Thymus (tissue), 11 donors: ENCODE measurements around the gene ASF1A. TPM values are rescaled to one million over a fixed set of nuclear protein-coding genes. Genes with fewer than 3 reads are reported as not detected.

Experiments
- DNase-seq, 9 donors: peaks; one replicate each; pipeline ENCODE4 v3.0.0-alpha.2; 2013; ENCODE audit warnings: low spot score in 9 of 9, low read depth in 6 of 9, missing footprints in 1 of 9
- H3K27ac ChIP-seq, 2 donors: one replicate each; pipeline ENCODE4 v1.5.1; 2013; ENCODE audit warnings: control low read depth in 1 of 2, low read depth in 1 of 2, low read length in 1 of 2, mild to moderate bottlenecking in 1 of 2, moderate library complexity in 1 of 2
- H3K27me3 ChIP-seq, 2 donors: one replicate each; pipeline ENCODE4 v1.5.1; 2013; ENCODE audit warnings: low read length in 1 of 2; ENCODE audit not compliant: control insufficient read depth in 2 of 2, insufficient read depth in 1 of 2
- H3K36me3 ChIP-seq, 2 donors: one replicate each; pipeline ENCODE4 v1.5.1; 2013; ENCODE audit warnings: low read length in 1 of 2, mild to moderate bottlenecking in 1 of 2, moderate library complexity in 1 of 2; ENCODE audit not compliant: control insufficient read depth in 2 of 2, insufficient read depth in 2 of 2
- H3K4me1 ChIP-seq, 2 donors: one replicate each; pipeline ENCODE4 v1.5.1; 2013; ENCODE audit warnings: low read length in 2 of 2; ENCODE audit not compliant: control insufficient read depth in 2 of 2, insufficient read depth in 2 of 2
- H3K4me3 ChIP-seq, 2 donors: one replicate each; pipeline ENCODE4 v1.5.1; 2013; ENCODE audit warnings: low read length in 2 of 2, control low read depth in 1 of 2, mild to moderate bottlenecking in 1 of 2
- H3K9me3 ChIP-seq, 2 donors: one replicate each; pipeline ENCODE4 v1.5.1; 2013; ENCODE audit warnings: low read length in 1 of 2, mild to moderate bottlenecking in 1 of 2; ENCODE audit not compliant: control insufficient read depth in 2 of 2, insufficient read depth in 1 of 2
- WGBS: extraction: QIAGEN DNeasy Blood & Tissue Kit; methylation state at CpG from one replicate; pipeline ENCODE4 v1.1.7; 2013; 5-methylcytosine and 5-hydroxymethylcytosine counted together
- polyA plus RNA-seq: library from polyadenylated mRNA; stranded (reverse); fragments of 200-250 nt; gene quantifications from one replicate; pipeline ENCODE4 v1.2.3, GENCODE V29; 2013
- total RNA-seq: library from RNA; stranded (reverse); fragments of 120-200 nt; gene quantifications from one replicate; pipeline ENCODE4 v1.2.4, GENCODE V29; 2013
- donor health status: healthy.

Gene ASF1A
- total and polyA plus RNA-seq, 2 donors = 39.8 to 41.4 TPM

GRCh38 chr6:118890997-118891790 is 2.8 kb upstream of the ASF1A start:
- DNase-seq = peak in 1 of 9 donors; percentile 19
- Histone ChIP-seq H3K27ac (peak overlapping the region in 1 of 2 donors; percentile 36), H3K36me3 (no peaks in the 10 kb centered on the region), H3K27me3 (no peaks in the 10 kb centered on the region), H3K4me1 (peaks cover 2 to 9% of the 10 kb centered on the region in 2 donors), H3K4me3 (no peak overlapping the region), H3K9me3 (no peaks in the 10 kb centered on the region)
- whole genome bisulfite sequencing = 95% methylated on average over 5 of the region's 5 CpGs

- no peaks in the 10 kb centered on the region for H3K9me3 ChIP-seq
- 32% methylated on average over 6 of the region's 6 CpGs for WGBS
- H3K4me3 ChIP-seq = peak overlapping the region; percentile 93
- DNase-seq = peak in 4 of 9 donors; percentile 13 to 45 (median 24)
- peaks cover 0 to 4% of the 10 kb centered on the region in 2 donors for H3K36me3 ChIP-seq
- no peaks in the 10 kb centered on the region for H3K27me3 ChIP-seq
- H3K27ac ChIP-seq = peak overlapping the region; percentile 32 to 98
- H3K4me1 ChIP-seq = peaks cover 10 to 11% of the 10 kb centered on the region in 2 donors
Observed at GRCh38 chr6:118892355-118892991, 1.5 kb upstream of the ASF1A start.

GRCh38 chr6:118893064-118893806 is 717 bp upstream of the ASF1A start:
- H3K36me3 ChIP-seq = peaks cover 0 to 9% of the 10 kb centered on the region in 2 donors
- peak in 6 of 9 donors; percentile 66 to 84 (median 76) for DNase-seq
- peak overlapping the region; percentile 93 for H3K4me3 ChIP-seq
- WGBS = under 1% methylated on average over 18 of the region's 18 CpGs
- no peaks in the 10 kb centered on the region for H3K27me3 ChIP-seq
- H3K4me1 ChIP-seq = peaks cover 10 to 11% of the 10 kb centered on the region in 2 donors
- H3K9me3 ChIP-seq = no peaks in the 10 kb centered on the region
- peak overlapping the region; percentile 98 to 99 for H3K27ac ChIP-seq

GRCh38 chr6:118894425-118895260 is 691 bp downstream of the ASF1A start:
- Histone ChIP-seq H3K4me3 (peak overlapping the region; percentile 93), H3K27me3 (no peaks in the 10 kb centered on the region), H3K9me3 (no peaks in the 10 kb centered on the region), H3K4me1 (peaks cover 10 to 15% of the 10 kb centered on the region in 2 donors), H3K36me3 (peaks cover 3 to 21% of the 10 kb centered on the region in 2 donors), H3K27ac (peak overlapping the region; percentile 97 to 100)
- DNase-seq = peak; percentile 13 to 83 (median 61)
- under 1% methylated on average over 102 of the region's 102 CpGs for WGBS

GRCh38 chr6:118895261-118895560 is 1.3 kb downstream of the ASF1A start:
- peak in 3 of 9 donors; percentile 11 to 30 (median 18) for DNase-seq
- under 1% methylated on average over 11 of the region's 11 CpGs for WGBS
- peak overlapping the region; percentile 93 for H3K4me3 ChIP-seq
- peak overlapping the region; percentile 97 to 100 for H3K27ac ChIP-seq
- H3K36me3 ChIP-seq = peaks cover 3 to 26% of the 10 kb centered on the region in 2 donors
- H3K27me3 ChIP-seq = no peaks in the 10 kb centered on the region
- no peaks in the 10 kb centered on the region for H3K9me3 ChIP-seq
- peaks cover 10 to 18% of the 10 kb centered on the region in 2 donors for H3K4me1 ChIP-seq

- H3K4me3 ChIP-seq = peak overlapping the region in 1 of 2 donors; percentile 93
- WGBS = 58% methylated on average over 2 of the region's 2 CpGs
- H3K36me3 ChIP-seq = peaks cover 3 to 27% of the 10 kb centered on the region in 2 donors
- DNase-seq = no peak
- peak overlapping the region in 1 of 2 donors; percentile 74 for H3K27ac ChIP-seq
- peaks cover 10 to 18% of the 10 kb centered on the region in 2 donors for H3K4me1 ChIP-seq
- H3K27me3 ChIP-seq = no peaks in the 10 kb centered on the region
- H3K9me3 ChIP-seq = no peaks in the 10 kb centered on the region
Observed at GRCh38 chr6:118895859-118896258, 1.9 kb downstream of the ASF1A start.

- no peaks in the 10 kb centered on the region for H3K27me3 ChIP-seq
- peaks cover 3 to 32% of the 10 kb centered on the region in 2 donors for H3K36me3 ChIP-seq
- H3K4me1 ChIP-seq = peaks cover 10 to 15% of the 10 kb centered on the region in 2 donors
- peak overlapping the region in 1 of 2 donors; percentile 6 for H3K4me3 ChIP-seq
- DNase-seq = peak; percentile 19 to 76 (median 43)
- peak overlapping the region in 1 of 2 donors; percentile 74 for H3K27ac ChIP-seq
- 80% methylated on average over 5 of the region's 5 CpGs for whole genome bisulfite sequencing
- H3K9me3 ChIP-seq = no peaks in the 10 kb centered on the region
Observed at GRCh38 chr6:118896339-118897136, 2.6 kb downstream of the ASF1A start.

- H3K36me3 ChIP-seq = peaks cover 3 to 39% of the 10 kb centered on the region in 2 donors
- peaks cover 10 to 11% of the 10 kb centered on the region in 2 donors for H3K4me1 ChIP-seq
- DNase-seq = no peak
- H3K27ac ChIP-seq = no peak overlapping the region
- no peaks in the 10 kb centered on the region for H3K9me3 ChIP-seq
- no peaks in the 10 kb centered on the region for H3K27me3 ChIP-seq
- no peak overlapping the region for H3K4me3 ChIP-seq
Observed at GRCh38 chr6:118897386-118897785, 3.4 kb downstream of the ASF1A start.
